ENCODE results near the gene MOK.

MOK gene

GRCh38 chr14:102181187-102181586, 123.8 kb downstream of the MOK start:
- H3K27me3 Mint-ChIP-seq: no peaks in the 10 kb centered on the region
- ATAC-seq (replicated peaks) (no peak), DNase-seq (no peak)
- peaks cover 2 to 21% of the 10 kb centered on the region in 2 donors for H3K36me3 Mint-ChIP-seq
- no peak overlapping the region for H3K4me3 Mint-ChIP-seq
- no peaks in the 10 kb centered on the region for H3K9me3 Mint-ChIP-seq
- peaks cover 44 to 65% of the 10 kb centered on the region in 2 donors for H3K4me1 Mint-ChIP-seq
- no peak overlapping the region for H3K27ac Mint-ChIP-seq

- H3K9me3 Mint-ChIP-seq: no peaks in the 10 kb centered on the region
- H3K36me3 Mint-ChIP-seq: peaks cover 3 to 27% of the 10 kb centered on the region in 2 donors
- no peak overlapping the region for H3K4me3 Mint-ChIP-seq
- H3K27ac Mint-ChIP-seq: no peak overlapping the region
- ATAC-seq (replicated peaks) (no peak), DNase-seq (no peak)
- no peaks in the 10 kb centered on the region for H3K27me3 Mint-ChIP-seq
- H3K4me1 Mint-ChIP-seq: peaks cover 45 to 66% of the 10 kb centered on the region in 2 donors
These were observed 124.5 kb downstream of the MOK start for GRCh38 chr14:102180248-102180998.

Data from stimulated activated naive B cell treated with anti-CD40 and anti-IgM and Interleukin-4, amounts not matched to agents 10 μg/mL and 1 μg/mL and 100 μg/mL, for 72 hours (primary cell).